GM18498 (cell line): ENCODE data around the gene MPZ.
A peak's percentile ranks its signal among the peaks of the same experiment; 100 is the strongest.
"Not testable (repeated sequence)": the region's sequence is repeated elsewhere in the genome, so short reads cannot be mapped to it uniquely, and the experiment has no call there.

ENCODE experiments used
- ATAC-seq: cut with Tn5 transposase; IDR thresholded peaks from one replicate; pipeline ENCODE4 v1.9.1; 2021; ENCODE audit warnings: mild to moderate bottlenecking, moderate library complexity; ENCODE audit not compliant: unreplicated experiment

Gene MPZ

GRCh38 chr1:161309868-161310267 lies at the start of gene MPZ:
TSS of gene MPZ (minus strand) at chr1:161309968. CDS start at chr1:161309905, 63 bp downstream.
- ATAC-seq = no peak

GRCh38 chr1:161359291-161359690 lies 49.5 kb upstream of the MPZ start:
- ATAC-seq = no peak

- ATAC-seq = no peak
These were observed 47.3 kb upstream of the MPZ start for GRCh38 chr1:161357073-161357472.

GRCh38 chr1:161351482-161351881 lies 41.7 kb upstream of the MPZ start:
- ATAC-seq = no peak

GRCh38 chr1:161350671-161351070 lies 40.9 kb upstream of the MPZ start:
- ATAC-seq = no peak

- no peak for ATAC-seq
These were observed 33.1 kb upstream of the MPZ start for GRCh38 chr1:161342821-161343220.

GRCh38 chr1:161342177-161342576 lies 32.4 kb upstream of the MPZ start:
- no peak for ATAC-seq

- ATAC-seq = no peak
These were observed 26.0 kb upstream of the MPZ start for GRCh38 chr1:161335796-161336195.

GRCh38 chr1:161333166-161333565 lies 23.4 kb upstream of the MPZ start:
- no peak for ATAC-seq

- ATAC-seq = no peak
These were observed 20.6 kb upstream of the MPZ start for GRCh38 chr1:161330346-161330745.

- ATAC-seq = no peak
These were observed 14.3 kb upstream of the MPZ start for GRCh38 chr1:161324020-161324419.

- not testable (repeated sequence) for ATAC-seq
These were observed 6.3 kb upstream of the MPZ start for GRCh38 chr1:161315841-161316674.

GRCh38 chr1:161314201-161314981 lies 4.6 kb upstream of the MPZ start, which contains the start of gene SDHC:
TSS of gene SDHC (plus strand) at chr1:161314381. CDS start at chr1:161314406, 25 bp downstream.
- ATAC-seq = peak; percentile 98

- ATAC-seq = no peak
These were observed 3.9 kb upstream of the MPZ start for GRCh38 chr1:161313554-161314200.

GRCh38 chr1:161311595-161312181 lies 1.9 kb upstream of the MPZ start:
- no peak for ATAC-seq

- ATAC-seq = no peak
These were observed 1.7 kb downstream of the MPZ start for GRCh38 chr1:161307892-161308638.

- ATAC-seq = no peak
These were observed 2.5 kb downstream of the MPZ start for GRCh38 chr1:161307230-161307768.

GRCh38 chr1:161305867-161306519 lies 3.8 kb downstream of the MPZ start:
- peak; percentile 83 for ATAC-seq
